ENCODE measurements around the gene BMAL1.

GRCh38 chr11:13291800-13292199, 14.2 kb downstream of the BMAL1 start:
- TF ChIP-seq POLR2A (IDR thresholded peaks at IDR 0.05), result no peak
- TF ChIP-seq CTCF (IDR thresholded peaks at IDR 0.05 in 4 of 5, conservative IDR thresholded peaks at IDR 0.05 in 1 of 5), result no peak

Data from gastrocnemius medialis (tissue), 4 donors.